Measurements from ENCODE around the gene SLC39A11.
"Not testable (repeated sequence)": the region's sequence is repeated elsewhere in the genome, so short reads cannot be mapped to it uniquely, and the experiment has no call there.

Gene SLC39A11

GRCh38 chr17:72898725-72899124, 193.8 kb downstream of the SLC39A11 start:
- DNase-seq: no peak

- not testable (repeated sequence) for DNase-seq
These were observed 196.2 kb downstream of the SLC39A11 start for GRCh38 chr17:72896288-72896687.

- no peak for DNase-seq
These were observed 200.9 kb downstream of the SLC39A11 start for GRCh38 chr17:72891627-72892026.

- no peak for DNase-seq
These were observed 201.8 kb downstream of the SLC39A11 start for GRCh38 chr17:72890711-72891110.

GRCh38 chr17:72887917-72888316, 204.6 kb downstream of the SLC39A11 start:
- DNase-seq: no peak

- no peak for DNase-seq
These were observed 205.2 kb downstream of the SLC39A11 start for GRCh38 chr17:72887322-72887721.

- DNase-seq: no peak
These were observed 205.9 kb downstream of the SLC39A11 start for GRCh38 chr17:72886622-72887021.

GRCh38 chr17:72884066-72884465, 208.4 kb downstream of the SLC39A11 start:
- DNase-seq: no peak

- DNase-seq: no peak
These were observed 209.1 kb downstream of the SLC39A11 start for GRCh38 chr17:72883351-72883750.

GRCh38 chr17:72882426-72882825, 210.1 kb downstream of the SLC39A11 start:
- no peak for DNase-seq

GRCh38 chr17:72879877-72880276, 212.6 kb downstream of the SLC39A11 start:
- DNase-seq: no peak

GRCh38 chr17:72878975-72879660, 213.4 kb downstream of the SLC39A11 start:
- DNase-seq: no peak

- DNase-seq: no peak
These were observed 215.1 kb downstream of the SLC39A11 start for GRCh38 chr17:72877348-72877747.

GRCh38 chr17:72876413-72876812, 216.1 kb downstream of the SLC39A11 start:
- DNase-seq: no peak

GRCh38 chr17:72875361-72875760, 217.1 kb downstream of the SLC39A11 start:
- DNase-seq: no peak

- no peak for DNase-seq
These were observed 220.1 kb downstream of the SLC39A11 start for GRCh38 chr17:72872396-72872795.

- no peak for DNase-seq
These were observed 222.0 kb downstream of the SLC39A11 start for GRCh38 chr17:72870367-72870985.

GRCh38 chr17:72869630-72870029, 222.9 kb downstream of the SLC39A11 start:
- DNase-seq: no peak

GRCh38 chr17:72865954-72866353, 226.5 kb downstream of the SLC39A11 start:
- no peak for DNase-seq

- no peak for DNase-seq
These were observed 228.8 kb downstream of the SLC39A11 start for GRCh38 chr17:72863526-72864211.

GRCh38 chr17:72862276-72862999, 230.1 kb downstream of the SLC39A11 start:
- DNase-seq: peak; percentile 78

- DNase-seq: no peak
These were observed 230.7 kb downstream of the SLC39A11 start for GRCh38 chr17:72861811-72862210.

GRCh38 chr17:72860778-72861177, 231.7 kb downstream of the SLC39A11 start:
- no peak for DNase-seq
